ENCODE measurements around the gene ZFHX2.

DNA sequence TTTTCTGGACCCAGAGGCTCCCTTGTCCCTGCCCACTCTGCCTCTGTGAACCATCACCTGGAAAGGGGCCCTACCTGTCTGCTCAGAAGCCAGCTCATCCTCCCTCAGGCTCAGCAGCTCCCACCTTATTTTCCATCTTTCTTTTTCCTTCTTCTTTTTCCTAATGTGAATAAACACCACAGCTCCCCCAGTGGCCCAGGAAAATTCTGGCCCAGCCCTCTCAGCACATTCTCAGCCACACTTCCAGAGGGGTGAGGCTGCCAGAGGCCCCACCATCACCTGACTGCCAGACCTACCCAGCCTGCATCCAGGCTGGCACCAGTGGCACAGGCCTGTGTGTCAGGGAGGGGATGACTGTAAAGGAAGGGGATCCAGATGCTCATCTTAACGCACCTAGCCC is 23.0 kb downstream of the ZFHX2 start:
- TF ChIP-seq EP300 (IDR thresholded peaks at IDR 0.05; ENCODE audit: borderline replicate concordance) (no peak), RAD21 (IDR thresholded peaks at IDR 0.05; ENCODE audit: low read depth) (no peak), TAF1 (IDR thresholded peaks at IDR 0.05; ENCODE audit: low read depth) (no peak), FOXM1 (IDR thresholded peaks at IDR 0.05; ENCODE audit: borderline replicate concordance, low read depth) (no peak), YY1 (IDR thresholded peaks at IDR 0.05; ENCODE audit: low read depth) (no peak), TCF12 (IDR thresholded peaks at IDR 0.05; ENCODE audit: low read depth) (no peak), CREB1 (IDR thresholded peaks at IDR 0.05; ENCODE audit: low read depth) (no peak), ZBTB7A (IDR thresholded peaks at IDR 0.05; ENCODE audit: low read depth) (no peak), CEBPB (IDR thresholded peaks at IDR 0.05) (no peak)
- TF ChIP-seq, protein P1, sequence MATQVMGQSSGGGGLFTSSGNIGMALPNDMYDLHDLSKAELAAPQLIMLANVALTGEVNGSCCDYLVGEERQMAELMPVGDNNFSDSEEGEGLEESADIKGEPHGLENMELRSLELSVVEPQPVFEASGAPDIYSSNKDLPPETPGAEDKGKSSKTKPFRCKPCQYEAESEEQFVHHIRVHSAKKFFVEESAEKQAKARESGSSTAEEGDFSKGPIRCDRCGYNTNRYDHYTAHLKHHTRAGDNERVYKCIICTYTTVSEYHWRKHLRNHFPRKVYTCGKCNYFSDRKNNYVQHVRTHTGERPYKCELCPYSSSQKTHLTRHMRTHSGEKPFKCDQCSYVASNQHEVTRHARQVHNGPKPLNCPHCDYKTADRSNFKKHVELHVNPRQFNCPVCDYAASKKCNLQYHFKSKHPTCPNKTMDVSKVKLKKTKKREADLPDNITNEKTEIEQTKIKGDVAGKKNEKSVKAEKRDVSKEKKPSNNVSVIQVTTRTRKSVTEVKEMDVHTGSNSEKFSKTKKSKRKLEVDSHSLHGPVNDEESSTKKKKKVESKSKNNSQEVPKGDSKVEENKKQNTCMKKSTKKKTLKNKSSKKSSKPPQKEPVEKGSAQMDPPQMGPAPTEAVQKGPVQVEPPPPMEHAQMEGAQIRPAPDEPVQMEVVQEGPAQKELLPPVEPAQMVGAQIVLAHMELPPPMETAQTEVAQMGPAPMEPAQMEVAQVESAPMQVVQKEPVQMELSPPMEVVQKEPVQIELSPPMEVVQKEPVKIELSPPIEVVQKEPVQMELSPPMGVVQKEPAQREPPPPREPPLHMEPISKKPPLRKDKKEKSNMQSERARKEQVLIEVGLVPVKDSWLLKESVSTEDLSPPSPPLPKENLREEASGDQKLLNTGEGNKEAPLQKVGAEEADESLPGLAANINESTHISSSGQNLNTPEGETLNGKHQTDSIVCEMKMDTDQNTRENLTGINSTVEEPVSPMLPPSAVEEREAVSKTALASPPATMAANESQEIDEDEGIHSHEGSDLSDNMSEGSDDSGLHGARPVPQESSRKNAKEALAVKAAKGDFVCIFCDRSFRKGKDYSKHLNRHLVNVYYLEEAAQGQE (IDR thresholded peaks at IDR 0.05; ENCODE audit: low read depth): no peak
- TF ChIP-seq, protein P2, sequence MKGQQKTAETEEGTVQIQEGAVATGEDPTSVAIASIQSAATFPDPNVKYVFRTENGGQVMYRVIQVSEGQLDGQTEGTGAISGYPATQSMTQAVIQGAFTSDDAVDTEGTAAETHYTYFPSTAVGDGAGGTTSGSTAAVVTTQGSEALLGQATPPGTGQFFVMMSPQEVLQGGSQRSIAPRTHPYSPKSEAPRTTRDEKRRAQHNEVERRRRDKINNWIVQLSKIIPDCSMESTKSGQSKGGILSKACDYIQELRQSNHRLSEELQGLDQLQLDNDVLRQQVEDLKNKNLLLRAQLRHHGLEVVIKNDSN (IDR thresholded peaks at IDR 0.05): no peak
- TF ChIP-seq, protein P3, sequence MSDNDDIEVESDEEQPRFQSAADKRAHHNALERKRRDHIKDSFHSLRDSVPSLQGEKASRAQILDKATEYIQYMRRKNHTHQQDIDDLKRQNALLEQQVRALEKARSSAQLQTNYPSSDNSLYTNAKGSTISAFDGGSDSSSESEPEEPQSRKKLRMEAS (IDR thresholded peaks at IDR 0.05): no peak
